NCI-H510A treated with DMSO at 0.1 percent for 48 hours (cell line): ENCODE measurements around the gene GCNT2.
"Not testable (repeated sequence)": the region's sequence is repeated elsewhere in the genome, so short reads cannot be mapped to it uniquely, and the experiment has no call there.

ENCODE experiments used
- DNase-seq: peaks from one replicate; lab custom pipeline; 2025; lab: John Stamatoyannopoulos, UW

Gene GCNT2

DNA sequence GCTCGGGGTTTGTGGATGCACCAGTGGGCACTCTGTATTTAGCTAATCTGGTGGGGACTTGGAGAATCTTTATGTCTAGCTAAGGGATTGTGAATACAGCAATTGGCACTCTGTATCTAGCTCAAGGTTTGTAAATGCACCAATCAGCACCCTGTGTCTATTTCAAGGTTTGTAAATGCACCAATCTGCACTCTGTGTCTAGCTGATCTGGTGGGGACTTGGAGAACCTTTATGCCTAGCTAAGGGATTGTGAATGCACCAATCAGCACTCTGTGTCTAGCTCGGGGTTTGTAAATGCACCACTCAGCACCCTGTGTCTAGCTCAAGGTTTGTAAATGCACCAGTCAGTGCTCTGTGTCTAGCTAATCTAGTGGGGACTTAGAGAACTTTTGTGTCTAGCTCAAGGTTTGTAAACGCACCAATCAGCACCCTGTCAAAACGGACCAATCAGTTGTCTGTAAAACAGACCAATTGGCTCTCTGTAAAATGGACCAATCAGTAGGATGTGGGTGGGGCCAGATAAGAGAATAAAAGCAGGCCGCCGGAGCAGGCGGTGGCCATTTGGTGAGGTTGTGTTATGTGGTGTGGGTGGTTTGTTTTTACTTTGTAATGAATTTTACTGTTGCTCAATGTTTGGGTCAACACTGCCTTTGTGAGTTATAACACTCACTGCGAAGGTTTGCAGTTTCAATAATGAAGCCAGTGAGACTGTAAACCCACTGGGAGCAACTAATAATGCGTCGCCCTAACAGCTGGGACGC, 139.5 kb downstream of the GCNT2 start:
- not testable (repeated sequence) for DNase-seq

DNA sequence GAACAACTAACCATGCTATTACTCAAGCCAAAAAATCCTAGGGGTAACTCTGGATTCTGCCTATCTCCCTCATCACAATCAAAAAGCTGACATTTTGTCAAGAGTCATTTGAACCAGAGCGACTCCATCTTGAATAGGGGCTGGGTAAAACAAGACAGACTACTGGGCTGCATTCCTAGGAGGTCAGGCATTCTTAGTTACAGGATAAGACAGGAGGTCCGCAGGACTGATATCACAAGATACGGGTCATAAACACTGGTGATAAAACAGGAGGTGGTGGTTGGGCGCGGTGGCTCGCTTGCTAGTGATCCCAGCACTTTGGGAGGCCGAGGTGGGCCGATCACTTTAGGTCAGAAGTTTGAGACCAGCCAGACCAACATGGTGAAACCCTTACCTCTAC, 141.1 kb downstream of the GCNT2 start:
- no peak for DNase-seq

DNA sequence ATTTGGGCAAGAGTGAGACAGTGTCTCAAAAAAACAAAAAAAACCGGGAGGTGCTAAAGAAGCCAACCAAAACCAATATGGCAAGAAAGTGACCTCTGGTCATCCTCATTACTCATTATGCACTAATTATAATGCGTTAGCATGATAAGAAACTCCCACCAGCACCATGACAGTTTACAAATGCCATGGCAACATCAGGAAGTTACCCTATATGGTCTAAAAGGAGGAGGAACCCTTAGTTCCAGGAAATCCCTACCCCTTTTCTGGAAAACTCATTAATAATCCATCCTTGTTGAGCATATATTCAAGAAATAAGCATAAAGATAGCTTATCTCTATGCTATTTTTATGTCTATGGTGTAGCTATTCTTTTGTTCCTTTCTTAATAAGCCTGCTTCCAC, 141.6 kb downstream of the GCNT2 start:
- no peak for DNase-seq

DNA sequence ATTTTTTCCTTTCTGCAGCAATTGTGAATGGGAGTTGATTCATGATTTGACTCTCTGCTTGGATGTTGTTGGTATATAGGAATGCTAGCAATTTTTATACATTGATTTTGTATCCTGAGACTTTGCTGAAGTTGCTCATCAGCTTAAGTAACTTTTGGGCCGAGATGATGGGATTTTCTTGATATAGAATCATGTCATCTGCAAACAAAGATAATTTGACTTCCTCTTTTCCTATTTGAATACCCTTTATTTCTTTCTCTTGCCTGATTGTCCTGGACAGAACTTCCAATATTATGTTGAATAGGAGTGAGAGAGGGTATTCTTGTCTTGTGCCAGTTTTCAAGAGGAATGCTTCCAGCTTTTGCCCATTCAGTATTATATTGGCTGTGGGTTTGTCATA, 144.4 kb downstream of the GCNT2 start:
- not testable (repeated sequence) for DNase-seq

DNA sequence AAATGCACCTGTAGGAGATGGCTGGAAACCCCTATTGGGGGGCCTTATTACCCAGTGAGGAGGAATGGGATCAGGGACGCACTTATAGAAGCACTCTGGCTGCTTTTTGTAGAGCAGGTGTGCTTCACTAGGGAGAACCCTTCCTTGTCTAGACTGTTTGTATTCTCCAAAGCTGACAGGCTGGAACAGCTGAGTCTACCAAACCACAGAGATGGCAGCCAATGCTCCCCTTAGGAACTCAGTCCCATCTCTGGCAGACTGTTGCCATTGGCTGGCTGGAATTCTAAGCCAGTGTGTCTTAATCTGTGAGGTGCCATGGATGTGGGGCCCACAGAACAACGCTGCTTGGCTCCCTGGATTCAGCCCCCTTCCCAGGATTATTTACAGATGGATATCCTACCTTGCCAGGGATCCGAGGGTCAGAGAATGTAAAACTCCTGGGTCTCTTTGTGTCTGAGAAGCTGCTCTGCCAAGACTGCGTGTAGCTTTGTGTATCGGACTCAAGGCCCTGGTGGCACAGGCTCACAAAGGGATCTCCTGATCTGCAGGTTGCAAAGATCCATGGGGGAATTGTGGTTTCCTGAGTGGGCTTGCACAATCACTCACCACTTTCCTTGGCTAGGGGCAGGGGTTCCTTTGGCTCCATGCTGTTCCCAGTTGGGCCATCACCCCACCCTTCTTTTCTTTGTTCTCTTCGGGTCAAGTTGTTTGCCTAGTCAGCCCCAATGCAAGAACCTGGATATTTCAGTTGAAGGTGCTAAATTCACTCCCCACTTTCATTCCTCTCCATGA, 147.2 kb downstream of the GCNT2 start:
- DNase-seq, result no peak

DNA sequence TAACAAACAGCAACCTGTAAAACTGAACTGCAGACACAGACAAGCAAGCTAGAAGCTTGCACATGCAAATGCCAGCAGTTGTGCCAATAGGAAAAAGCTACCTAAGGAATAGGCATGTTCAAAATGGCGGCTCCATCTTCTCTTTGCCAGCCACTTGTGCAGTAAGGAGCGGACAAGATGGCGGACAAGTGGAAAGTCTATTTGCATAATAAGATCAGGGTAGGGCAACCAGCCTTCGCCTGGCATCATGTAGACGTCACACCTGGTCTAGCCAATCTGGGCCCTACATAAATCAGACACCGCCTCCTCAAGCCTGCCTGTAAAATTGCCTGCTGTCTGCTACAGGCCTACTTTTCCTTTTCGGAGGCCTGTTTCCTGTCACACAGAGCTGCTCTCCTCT, 155.3 kb downstream of the GCNT2 start:
- DNase-seq, result no peak

DNA sequence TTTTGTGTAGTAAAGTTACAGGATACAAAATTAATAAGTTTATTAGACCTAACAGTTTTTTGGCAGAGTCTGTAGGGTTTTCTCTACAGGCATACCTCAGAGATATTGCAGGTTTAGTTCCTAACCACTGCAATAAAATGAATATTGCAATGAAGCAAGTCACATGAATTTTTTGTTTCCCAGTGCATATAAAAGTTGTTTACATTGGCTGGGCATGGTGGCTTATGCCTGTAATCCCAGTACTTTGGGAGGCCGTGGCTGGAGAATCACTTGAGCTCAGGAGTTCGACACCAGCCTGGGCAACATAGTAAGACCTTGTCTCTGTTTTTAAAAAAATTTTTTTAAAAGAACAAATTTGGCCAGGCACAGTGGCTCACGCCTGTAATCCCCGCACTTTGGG, 157.3 kb downstream of the GCNT2 start:
- DNase-seq, result no peak
